ENCODE data around the gene TCEA2.
"Not testable (repeated sequence)": the region's sequence is repeated elsewhere in the genome, so short reads cannot be mapped to it uniquely, and the experiment has no call there.

TCEA2 gene

DNA sequence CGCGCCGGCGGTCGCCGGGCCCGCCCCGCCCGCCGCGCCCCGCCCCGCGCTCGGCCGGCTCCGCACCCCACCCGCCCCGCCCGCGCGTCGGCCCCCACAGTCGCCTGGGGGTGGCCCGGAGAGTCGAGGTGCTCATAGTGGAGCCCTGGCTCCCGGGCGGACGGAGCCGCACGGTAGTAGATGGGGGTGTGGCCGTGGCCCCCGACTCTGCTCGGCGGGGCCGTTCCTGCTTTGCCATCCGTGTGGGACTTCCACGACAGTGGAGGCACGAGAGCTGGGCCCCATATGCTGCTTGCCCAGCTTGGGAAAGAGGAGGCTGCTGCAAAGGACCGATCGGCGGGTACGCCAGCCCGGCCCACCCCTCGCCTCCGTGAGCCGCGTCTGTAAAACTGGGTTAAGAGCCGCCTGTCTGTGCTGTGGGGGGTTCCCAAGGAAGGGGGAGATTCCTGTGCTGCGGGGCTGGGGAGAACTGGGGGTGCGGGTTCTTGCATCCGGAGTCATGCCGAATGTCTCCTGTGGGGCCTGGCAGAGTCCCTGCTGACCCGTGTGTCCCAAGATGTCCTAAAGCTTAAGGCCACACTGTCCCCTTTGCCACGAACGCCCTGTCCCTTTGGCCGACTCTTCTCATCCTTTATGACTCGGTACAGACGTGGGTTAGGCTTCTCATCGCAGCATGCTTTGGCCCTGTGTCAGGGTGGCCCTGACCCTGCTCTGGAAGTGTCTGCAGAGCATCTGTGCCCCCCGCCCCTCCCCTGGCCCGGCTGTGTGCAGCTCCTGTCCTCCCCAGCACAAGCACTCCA is 17.2 kb downstream of the TCEA2 start, which contains the start of gene OPRL1:
Gene OPRL1, plus strand, starts transcription at position 70 of the 800 bp plus-strand sequence. CDS start 12,639 bp downstream, outside the sequence.
- peak; percentile 44 to 57 (median 45) for DNase-seq

DNA sequence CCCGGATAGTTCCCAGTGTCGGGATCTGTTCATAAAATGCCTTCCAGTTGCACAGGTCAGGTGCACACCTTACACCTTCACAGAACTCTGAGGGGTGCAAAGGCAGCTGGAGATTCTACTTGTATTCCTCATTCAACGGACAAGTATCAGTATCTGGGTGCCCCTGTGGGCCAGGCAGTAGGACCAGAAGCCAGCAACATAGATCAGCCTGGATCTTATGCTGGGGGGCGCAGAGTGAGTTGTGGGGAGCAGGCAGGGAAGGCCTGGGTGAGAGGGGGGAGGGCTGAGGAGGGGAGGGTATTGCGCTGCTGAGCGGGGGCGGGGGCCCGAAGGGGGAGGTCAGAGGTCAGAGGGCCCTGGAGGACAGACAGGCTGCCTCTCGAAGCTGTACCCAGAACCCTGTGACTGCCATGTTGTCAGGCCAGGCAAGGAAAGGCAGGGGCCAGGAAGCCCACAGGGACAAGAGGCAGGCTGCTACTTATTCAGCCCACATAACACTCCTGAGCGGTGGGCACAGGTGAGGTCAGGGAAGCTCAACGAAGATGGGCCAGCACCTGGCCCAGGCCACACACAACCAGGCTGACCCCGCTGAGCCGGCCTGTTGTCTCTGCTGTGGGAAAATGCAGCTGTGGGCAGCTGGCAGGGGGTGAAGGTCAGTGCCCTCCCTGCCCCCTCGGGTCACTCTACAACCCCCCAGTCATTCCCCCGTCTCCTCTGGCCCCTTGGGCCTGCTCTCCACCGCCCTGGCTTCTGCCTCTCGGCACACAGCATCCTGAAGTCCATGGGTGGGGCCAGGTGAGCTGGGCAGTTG is 18.0 kb downstream of the TCEA2 start:
- DNase-seq = no peak

DNA sequence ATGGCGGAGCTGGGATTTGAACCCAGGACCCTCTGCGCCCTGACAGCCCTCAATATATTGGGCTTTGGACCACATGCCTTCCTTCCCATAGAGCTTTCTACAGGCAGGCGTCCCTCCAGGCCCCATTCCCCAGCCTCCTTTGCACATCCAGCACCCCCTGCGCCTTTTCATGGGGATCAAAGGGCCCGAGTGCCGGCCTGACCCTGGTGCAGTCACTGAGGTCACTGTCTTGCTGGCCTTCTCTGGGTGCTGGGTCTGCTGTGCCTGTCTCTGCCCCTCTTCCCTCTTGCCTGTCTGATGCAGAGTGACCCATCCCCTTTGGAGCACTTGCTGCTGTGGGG is 18.6 kb downstream of the TCEA2 start:
- DNase-seq = no peak

DNA sequence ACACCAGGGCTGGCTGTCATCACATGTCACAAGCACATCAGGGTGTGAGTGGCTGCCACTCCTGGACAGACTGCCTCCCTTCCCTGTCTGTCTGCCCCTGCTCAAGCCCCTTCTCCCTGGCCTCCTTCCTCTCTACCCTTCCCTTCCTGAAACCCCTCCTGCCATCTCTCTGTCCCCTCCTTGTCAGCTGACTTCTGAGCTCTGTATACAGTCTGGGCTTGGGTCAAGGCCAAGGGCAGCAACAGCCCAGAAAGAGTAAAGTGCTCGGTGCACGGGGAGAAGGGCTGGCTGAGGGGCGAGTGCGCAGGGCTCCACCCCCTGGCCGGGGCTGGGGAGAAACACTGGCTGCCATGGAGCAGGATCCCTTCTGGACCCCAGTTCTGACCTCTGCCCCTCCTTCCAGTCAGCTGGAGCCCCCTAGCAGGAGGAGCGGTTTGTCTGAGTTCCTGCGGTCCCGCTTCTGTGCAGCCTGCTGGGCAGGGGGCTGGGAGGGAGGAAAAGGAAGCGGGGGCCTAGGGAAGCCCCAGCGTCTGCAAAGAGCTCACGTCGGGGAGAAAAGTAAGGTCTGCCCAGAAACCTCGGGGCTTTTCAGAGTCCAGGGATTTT is 19.2 kb downstream of the TCEA2 start:
- peak; percentile 41 to 61 (median 58) for DNase-seq

DNA sequence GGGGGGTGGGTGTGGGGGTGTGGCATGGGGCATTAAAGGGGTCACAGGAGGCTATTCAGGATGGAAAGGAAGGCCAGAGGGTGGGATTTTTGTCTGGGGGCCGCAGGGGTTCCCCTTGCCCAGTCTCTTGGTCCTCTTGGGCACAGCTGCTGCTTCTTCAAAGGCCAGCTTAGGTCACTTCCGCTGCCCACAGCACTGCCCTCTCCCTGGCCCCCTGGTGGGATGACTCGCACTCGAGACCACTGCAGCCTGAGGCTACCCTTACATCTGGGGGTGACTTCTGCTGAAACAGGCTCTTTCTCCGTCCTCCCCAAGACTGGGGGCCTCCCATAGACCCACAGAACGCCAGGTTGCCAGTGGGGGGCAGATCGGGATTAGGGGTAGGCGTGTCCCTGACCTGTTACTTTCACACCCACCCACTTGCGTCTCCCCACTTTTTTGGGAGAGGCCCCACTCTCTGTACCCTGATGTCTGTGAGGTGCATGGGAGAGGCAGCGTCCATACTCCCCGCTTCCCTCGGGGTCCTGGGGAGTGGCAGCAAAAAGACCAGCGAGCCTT is 19.9 kb downstream of the TCEA2 start:
- DNase-seq = peak; percentile 44 to 60 (median 60)

DNA sequence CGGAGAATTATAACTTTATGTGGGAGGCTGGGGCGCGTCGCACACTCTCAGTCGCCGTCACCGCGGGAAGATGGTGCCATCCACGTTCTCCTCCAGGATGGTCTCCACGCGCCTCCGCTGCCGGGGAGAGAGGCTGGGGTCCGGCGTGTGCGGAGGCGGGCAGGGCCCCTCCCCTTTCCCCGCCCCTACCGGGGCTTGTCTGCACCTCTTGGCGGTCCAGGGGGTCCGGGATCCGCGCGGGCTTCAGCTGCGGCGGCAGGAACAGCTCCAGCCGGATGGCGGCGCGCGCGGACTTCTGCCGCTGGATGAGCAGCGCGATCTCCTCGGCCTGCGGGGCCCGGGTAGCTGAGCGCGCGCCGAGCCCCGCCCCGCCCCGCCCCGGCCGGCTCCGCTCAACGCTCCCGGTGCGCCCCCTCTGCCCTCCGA is 20.4 kb downstream of the TCEA2 start:
- DNase-seq = peak; percentile 74 to 91 (median 82)

DNA sequence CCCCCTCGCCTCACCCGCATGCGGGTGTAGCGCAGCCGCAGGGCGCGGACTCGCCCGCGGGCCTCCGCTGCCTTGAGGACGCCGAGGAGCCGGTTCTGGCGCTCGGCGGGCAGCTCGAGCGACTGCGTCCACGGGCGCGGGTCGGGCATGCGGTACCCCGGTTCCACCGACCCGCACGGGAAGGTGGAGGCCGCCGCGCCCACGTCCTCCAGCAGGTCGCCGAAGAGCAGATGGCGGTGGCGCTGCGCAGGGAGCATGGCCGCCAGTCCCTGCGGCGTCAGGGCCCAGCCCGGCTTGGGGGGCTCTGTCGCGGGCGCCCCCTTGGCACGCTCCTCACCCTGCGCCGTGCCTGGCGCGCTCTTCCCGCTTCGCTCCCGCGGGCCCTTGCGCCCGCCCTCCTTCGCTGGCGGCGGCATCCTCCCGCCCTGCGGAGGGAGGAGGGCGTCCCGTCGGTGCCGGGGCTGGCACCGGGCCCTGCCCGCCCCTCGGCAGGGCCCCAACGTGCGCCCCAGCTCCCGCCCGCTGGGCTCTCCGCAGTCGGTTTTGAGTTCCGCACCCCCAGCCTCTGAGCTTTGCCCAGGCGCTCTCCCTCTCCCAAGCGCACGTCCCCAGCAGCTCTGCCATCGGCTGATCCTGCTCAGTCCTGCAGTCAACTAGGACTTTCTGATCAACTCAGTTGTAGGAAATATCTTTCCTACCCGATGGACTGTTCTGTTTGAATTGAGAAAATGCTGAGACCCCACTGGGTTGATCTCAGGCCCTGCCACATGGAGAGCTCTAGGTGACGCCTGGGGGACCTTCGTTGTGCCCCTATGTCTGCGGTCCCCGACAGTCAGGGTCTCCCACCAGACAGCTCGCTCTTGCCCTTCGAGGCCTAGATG is 21.0 kb downstream of the TCEA2 start, which contains the start of gene LKAAEAR1:
Gene LKAAEAR1, minus strand, starts transcription at position 595 of the 881 bp plus-strand sequence. Its CDS starts 179 bp downstream, at position 416.
- DNase-seq = peak in 1 of 3 donors; percentile 34

DNA sequence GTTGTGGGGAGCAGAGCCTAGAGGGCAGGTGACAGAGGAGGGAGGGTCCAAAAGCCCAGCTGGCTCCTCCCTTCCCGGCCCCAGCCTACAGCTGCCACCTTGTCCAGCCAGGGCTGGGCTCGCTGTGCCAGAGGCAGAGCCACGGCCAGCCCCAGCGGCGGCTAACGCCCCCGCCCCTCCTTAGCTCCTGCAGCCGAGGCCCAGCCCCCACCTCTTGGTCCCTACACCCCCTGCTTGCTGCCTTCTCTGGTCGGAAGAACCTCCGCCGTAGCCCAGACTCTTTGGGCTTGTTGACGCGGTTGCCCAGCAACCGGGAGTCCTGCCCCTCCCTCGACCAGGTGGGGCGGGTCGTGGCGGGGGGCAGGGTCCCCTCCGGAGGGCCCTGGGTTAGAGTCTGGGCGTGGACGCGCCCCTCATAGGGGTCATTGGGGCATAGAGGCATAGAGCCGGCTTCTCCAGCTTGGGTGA is 21.7 kb downstream of the TCEA2 start:
- DNase-seq = no peak

DNA sequence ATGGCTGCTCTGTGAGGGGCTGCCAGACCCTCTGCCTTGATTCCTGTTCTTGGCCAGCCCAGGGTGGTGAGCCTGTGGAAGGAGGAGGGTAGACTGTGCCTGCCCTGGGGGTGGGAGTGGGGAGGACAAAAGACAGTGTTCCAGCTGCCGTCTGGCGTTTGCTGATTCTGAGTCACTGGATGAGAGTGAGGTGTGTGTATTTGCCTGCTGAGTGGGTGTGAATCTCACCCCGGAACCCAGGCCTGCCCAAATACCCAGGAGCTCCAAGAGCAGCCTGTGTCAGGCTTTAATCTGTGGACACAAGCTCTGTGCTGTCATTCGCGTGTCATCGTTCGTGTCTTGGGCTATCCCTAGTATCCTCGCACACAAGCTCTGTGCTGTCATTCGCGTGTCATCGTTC is 23.8 kb downstream of the TCEA2 start:
- no peak for DNase-seq

DNA sequence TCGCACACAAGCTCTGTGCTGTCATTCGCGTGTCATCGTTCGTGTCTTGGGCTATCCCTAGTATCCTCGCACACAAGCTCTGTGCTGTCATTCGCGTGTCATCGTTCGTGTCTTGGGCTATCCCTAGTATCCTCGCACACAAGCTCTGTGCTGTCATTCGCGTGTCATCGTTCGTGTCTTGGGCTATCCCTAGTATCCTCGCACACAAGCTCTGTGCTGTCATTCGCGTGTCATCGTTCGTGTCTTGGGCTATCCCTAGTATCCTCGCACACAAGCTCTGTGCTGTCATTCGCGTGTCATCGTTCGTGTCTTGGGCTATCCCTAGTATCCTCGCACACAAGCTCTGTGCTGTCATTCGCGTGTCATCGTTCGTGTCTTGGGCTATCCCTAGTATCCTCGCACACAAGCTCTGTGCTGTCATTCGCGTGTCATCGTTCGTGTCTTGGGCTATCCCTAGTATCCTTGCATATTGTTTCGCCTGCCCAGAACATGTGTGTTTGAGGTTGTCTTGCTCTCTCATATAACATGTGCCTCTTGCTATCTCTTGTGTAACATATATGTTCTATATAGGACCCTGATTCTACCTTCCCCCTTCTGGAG is 24.3 kb downstream of the TCEA2 start:
- not testable (repeated sequence) for DNase-seq

DNA sequence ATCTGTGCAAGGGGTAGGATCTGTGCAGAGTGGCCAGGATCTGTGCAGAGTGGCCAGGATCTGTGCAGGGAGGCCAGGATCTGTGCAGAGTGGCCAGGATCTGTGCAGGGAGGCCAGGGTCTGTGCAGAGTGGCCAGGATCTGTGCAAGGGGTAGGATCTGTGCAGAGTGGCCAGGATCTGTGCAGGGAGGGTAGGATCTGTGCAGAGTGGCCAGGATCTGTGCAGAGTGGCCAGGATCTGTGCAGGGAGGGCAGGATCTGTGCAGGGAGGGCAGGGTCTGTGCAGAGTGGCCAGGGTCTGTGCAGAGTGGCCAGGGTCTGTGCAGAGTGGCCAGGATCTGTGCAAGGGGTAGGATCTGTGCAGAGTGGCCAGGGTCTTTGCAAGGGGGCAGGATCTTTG is 25.6 kb downstream of the TCEA2 start:
- not testable (repeated sequence) for DNase-seq

DNA sequence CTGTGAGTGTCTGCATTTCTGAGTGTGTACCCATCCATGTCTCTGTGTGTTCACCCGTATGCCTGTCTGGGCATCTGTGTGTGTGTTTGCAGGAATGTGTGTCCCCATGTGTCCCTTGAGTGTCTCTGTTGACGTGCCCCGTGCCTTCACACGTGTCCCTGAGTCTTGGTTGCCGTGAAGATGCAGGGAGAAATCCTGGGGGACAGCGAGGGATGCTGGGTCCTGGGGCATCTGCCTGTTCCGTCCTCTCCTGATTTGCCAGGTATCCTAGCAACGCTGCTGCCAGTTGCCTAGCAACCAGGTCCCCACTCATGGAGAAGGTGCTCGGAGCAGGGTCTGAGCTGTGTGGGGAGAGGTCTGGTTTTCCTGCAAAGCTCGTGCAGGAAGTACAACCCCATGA is 27.2 kb downstream of the TCEA2 start:
- DNase-seq = no peak

DNA sequence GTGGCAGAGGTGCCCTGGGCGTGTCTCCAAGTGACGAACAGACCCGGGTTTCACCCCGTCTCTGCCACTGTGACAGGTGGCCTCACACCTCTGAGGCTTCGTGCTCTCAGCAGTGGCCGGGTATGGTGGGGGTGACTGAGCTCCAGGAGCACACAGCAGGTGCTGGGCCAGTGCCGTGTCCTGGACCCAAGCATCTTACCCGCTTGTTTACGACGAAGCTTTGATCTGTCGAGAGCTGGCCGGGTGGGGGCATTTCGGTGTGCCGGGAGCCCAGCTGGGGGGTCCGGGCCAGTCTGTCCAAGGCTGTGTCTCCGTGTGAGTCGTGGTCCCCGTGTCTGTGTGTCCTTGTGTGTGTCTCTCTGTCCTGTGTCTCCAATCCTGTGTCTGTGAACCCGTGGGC is 28.3 kb downstream of the TCEA2 start:
- DNase-seq = no peak

DNA sequence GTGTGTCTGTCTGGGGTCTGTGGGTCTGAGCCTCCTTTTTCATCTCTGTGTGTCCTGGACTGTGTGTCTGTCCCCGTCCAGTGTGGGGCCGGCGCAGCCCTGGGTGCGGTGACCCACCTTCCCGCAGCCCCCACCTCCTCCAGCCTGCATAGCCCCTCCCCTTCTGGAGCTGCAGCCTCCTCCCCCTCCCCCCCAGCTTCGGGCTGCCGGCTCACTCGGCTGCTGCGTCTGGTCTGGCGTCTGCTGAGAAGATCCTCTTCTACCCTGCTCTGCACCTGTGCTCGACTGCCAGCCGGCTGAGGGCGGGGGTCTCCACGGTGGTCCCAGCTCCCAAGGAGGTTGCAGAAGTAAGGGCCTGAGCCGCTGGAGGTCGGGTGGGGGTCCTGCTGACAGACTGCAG is 28.8 kb downstream of the TCEA2 start:
- DNase-seq = no peak

DNA sequence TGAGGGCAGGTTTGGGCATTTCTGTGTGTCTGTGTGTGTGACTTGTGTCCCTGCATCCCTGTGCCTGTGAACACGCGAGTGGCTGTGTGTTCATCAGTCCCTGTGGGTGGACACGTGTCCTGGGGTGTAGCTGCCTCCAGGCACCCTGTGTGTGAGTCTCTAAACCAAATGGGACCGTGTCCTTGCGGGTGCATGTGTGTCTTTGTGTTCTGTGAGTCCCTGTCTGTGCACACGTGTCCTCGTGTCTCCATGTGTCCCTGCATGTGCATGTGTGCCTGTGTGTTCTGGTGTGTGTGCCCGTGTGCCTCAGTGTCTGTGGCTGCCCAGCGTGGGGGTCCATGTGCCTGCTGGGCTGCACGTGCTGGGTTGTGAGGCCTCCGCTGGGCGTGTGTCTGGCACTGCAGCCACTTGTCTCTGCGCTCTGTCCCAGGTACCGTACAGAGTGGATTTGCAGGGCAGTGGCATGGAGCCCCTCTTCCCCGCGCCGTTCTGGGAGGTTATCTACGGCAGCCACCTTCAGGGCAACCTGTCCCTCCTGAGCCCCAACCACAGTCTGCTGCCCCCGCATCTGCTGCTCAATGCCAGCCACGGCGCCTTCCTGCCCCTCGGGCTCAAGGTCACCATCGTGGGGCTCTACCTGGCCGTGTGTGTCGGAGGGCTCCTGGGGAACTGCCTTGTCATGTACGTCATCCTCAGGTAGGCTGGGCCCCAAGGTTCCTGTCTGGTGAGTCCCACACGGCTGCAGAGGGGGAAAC is 29.4 kb downstream of the TCEA2 start:
- DNase-seq = no peak

DNA sequence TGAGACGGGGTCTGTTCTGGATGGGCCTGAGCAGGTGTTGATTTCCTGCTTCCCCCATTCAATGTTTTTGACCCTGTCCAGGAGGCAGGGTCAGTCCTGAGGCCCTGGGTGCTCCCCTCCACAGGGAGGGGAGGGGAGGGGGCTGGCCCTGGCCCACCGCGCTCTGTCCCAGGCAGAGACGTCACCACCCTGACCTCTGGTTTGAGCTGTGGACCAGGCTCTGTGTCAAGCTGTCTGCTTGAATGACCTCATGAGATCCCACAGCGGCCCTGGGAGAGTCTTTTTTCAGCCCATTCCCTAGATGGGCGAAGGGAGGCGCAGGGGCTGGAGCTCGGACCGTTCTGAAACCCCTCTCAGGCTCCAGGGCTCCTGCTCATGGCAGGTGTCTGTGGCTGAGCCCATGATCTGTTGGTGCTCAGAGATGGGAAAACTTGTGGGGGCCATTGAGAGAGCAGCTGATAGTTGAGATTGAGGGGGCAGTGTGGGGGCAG is 30.1 kb downstream of the TCEA2 start:
- no peak for DNase-seq

DNA sequence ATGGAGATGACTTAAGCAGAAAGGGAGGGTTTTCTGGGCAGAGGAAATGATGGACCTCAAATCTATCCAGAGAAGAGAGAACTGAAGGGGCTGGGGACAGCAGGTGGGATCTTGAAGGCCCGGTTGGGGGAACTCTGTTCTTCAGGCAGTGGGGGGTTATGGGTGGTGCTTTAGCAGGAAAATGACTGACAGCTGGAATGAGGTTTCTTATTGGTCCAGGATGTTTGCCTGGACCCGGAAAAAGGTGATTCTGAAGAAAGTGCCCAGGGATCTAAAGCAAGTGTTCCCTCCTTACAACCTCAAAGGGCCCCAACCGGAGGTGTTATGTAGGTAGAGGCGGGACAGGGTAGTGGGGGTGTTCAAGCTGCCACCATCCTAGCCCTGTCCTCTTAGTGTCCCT is 32.5 kb downstream of the TCEA2 start:
- no peak for DNase-seq

DNA sequence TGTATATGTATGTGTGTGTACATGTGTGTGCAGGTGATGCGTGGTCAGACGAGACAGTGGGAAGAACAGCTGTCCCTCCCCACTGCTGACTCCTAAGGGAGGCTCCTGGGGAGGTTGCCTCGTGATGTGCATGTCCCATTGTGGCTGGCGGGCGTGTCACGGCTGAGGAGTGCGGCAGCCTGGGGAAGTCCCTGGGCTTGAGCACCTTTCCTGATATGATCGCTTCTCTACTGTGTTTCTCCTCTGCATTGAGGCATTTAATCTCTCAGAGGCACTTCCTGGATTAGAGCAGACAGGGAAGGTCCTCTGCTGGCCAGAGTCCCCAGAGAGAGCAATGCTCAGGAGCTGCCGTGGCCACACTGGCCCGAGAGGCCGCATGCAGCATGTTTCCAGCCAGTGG is 32.9 kb downstream of the TCEA2 start:
- no peak for DNase-seq

DNA sequence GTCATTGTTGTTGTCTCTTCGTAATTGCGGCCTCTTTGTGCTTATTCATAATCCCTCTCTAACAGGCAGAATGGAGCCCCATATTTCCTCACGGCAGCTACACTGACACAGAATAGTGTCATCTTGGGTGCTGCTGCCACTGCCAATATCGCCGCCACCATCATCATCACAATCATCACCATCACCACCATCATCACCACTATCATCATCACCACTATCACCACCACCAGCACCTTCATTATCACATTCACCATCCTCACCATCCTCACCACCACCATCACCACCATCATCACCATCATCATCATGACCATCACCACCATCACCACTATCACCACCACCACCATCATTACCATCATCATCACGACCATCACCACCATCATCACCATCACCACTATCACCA is 33.5 kb downstream of the TCEA2 start:
- no peak for DNase-seq

DNA sequence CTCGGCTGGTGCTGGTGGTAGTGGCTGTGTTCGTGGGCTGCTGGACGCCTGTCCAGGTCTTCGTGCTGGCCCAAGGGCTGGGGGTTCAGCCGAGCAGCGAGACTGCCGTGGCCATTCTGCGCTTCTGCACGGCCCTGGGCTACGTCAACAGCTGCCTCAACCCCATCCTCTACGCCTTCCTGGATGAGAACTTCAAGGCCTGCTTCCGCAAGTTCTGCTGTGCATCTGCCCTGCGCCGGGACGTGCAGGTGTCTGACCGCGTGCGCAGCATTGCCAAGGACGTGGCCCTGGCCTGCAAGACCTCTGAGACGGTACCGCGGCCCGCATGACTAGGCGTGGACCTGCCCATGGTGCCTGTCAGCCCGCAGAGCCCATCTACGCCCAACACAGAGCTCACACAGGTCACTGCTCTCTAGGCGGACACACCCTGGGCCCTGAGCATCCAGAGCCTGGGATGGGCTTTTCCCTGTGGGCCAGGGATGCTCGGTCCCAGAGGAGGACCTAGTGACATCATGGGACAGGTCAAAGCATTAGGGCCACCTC is 35.5 kb downstream of the TCEA2 start:
- DNase-seq = peak in 1 of 3 donors; percentile 9

All from suppressor macrophage treated with lipopolysaccharide for 1 hour (primary cell).